Neural cell (in vitro differentiated cells): Measurements from ENCODE around the gene EDIL3. TPM values are rescaled to one million over a fixed set of nuclear protein-coding genes. Genes with fewer than 3 reads are reported as not detected.

Source experiments
- H2AFZ ChIP-seq: fragments of 200-600, 300-800 bp; sonication (generic), shearing (Covaris generic); 2 replicates; pipeline ENCODE4 v1.6.0; 2014; ENCODE audit warnings: low read depth, mild to moderate bottlenecking, antibody characterized with exemption, low read length, moderate library complexity
- H3F3A ChIP-seq: fragments of 200-600 bp; shearing (Covaris generic); 2 replicates; pipeline ENCODE4 v1.6.1; 2016; ENCODE audit warnings: mild to moderate bottlenecking, moderate library complexity, mixed read lengths, antibody characterized with exemption, low read length; ENCODE audit not compliant: insufficient read depth, poor library complexity, severe bottlenecking
- H3K27ac ChIP-seq: fragments of 200-600, 300-800 bp; sonication (generic), shearing (Covaris generic); 2 replicates; pipeline ENCODE4 v1.5.1; 2014; ENCODE audit warnings: mild to moderate bottlenecking, low read length, moderate library complexity
- H3K27me3 ChIP-seq: fragments of 300-800, 200-600 bp; sonication (generic), shearing (Covaris generic); 2 replicates; pipeline ENCODE4 v1.6.0; 2014; ENCODE audit warnings: mild to moderate bottlenecking, low read depth, low read length, moderate library complexity; ENCODE audit not compliant: insufficient read depth
- H3K36me3 ChIP-seq: fragments of 300-800, 200-600 bp; sonication (generic), shearing (Covaris generic); 2 replicates; pipeline ENCODE4 v1.5.1; 2014; ENCODE audit warnings: mild to moderate bottlenecking, antibody characterized with exemption, low read length, moderate library complexity; ENCODE audit not compliant: insufficient read depth
- H3K4me2 ChIP-seq: fragments of 300-800, 200-600 bp; sonication (generic), shearing (Covaris generic); 2 replicates; pipeline ENCODE4 v1.6.0; 2014; ENCODE audit warnings: mild to moderate bottlenecking, low read length
- H3K4me3 ChIP-seq: fragments of 300-800, 200-600 bp; sonication (generic), shearing (Covaris generic); 2 replicates; pipeline ENCODE4 v1.5.1; 2014; ENCODE audit warnings: mild to moderate bottlenecking, low read length, moderate library complexity
- H3K79me2 ChIP-seq: fragments of 200-600 bp; shearing (Covaris generic); replicated peaks from 2 replicates; pipeline ENCODE4 v1.6.0; 2014; ENCODE audit warnings: mild to moderate bottlenecking, low read length, moderate library complexity; ENCODE audit not compliant: insufficient read depth
- H3K9ac ChIP-seq: fragments of 300-800, 200-600 bp; sonication (generic), shearing (Covaris generic); 2 replicates; pipeline ENCODE4 v1.6.1; 2016; ENCODE audit warnings: mild to moderate bottlenecking, low read length, mixed read lengths
- H3K9me2 ChIP-seq: fragments of 200-600 bp; shearing (Covaris generic); 2 replicates; pipeline ENCODE4 v1.6.1; 2016; ENCODE audit warnings: mild to moderate bottlenecking, low read length, mixed read lengths; ENCODE audit not compliant: insufficient read depth
- H3K9me3 ChIP-seq: fragments of 200-600, 300-800 bp; sonication (generic), shearing (Covaris generic); 2 replicates; pipeline ENCODE4 v1.6.1; 2016; ENCODE audit warnings: mild to moderate bottlenecking, mixed run types, low read length, moderate library complexity, mixed read lengths
- H4K20me1 ChIP-seq: fragments of 200-600 bp; shearing (Covaris generic); 2 replicates; pipeline ENCODE4 v1.6.1; 2016; ENCODE audit warnings: mild to moderate bottlenecking, mixed run types; ENCODE audit not compliant: insufficient read depth
- EP300 ChIP-seq: fragments of 450-650 bp; conservative IDR thresholded peaks from 2 replicates; pipeline ENCODE4 v1.6.1; 2014; ENCODE audit warnings: antibody characterized with exemption, mild to moderate bottlenecking, moderate library complexity; ENCODE audit not compliant: poor library complexity, severe bottlenecking
- EZH2 ChIP-seq: fragments of 200-600, 300-800 bp; shearing (Covaris generic), sonication (generic); IDR thresholded peaks from 2 replicates; pipeline ENCODE4 v1.6.1; 2014; ENCODE audit warnings: antibody characterized with exemption, low read length, borderline replicate concordance, mild to moderate bottlenecking; ENCODE audit not compliant: insufficient read depth, poor library complexity, severe bottlenecking
- MXI1 ChIP-seq: fragments of 450-650 bp; conservative IDR thresholded peaks from 2 replicates; pipeline ENCODE4 v1.6.1; 2014; ENCODE audit warnings: antibody characterized with exemption, mild to moderate bottlenecking; ENCODE audit not compliant: poor library complexity, severe bottlenecking
- POLR2AphosphoS5 ChIP-seq: IDR thresholded peaks from 2 replicates; pipeline ENCODE4 v1.6.1; 2012
- RAD21 ChIP-seq: fragments of 450-650 bp; conservative IDR thresholded peaks from 2 replicates; pipeline ENCODE4 v1.6.1; 2014; ENCODE audit warnings: antibody characterized with exemption, mild to moderate bottlenecking, moderate library complexity
- SMC3 ChIP-seq: fragments of 450-650 bp; conservative IDR thresholded peaks from 2 replicates; pipeline ENCODE4 v1.6.1; 2014; ENCODE audit warnings: antibody characterized with exemption, mild to moderate bottlenecking, moderate library complexity; ENCODE audit not compliant: poor library complexity
- TAF1 ChIP-seq: IDR thresholded peaks from 2 replicates; pipeline ENCODE4 v1.6.1; 2012; ENCODE audit warnings: low read depth
- polyA plus RNA-seq: library from polyadenylated mRNA; depleted of rRNA; stranded (reverse); fragments of >200 nt; gene quantifications from 2 replicates; pipeline ENCODE4 v1.2.3, GENCODE V29; 2014
- TF ChIP-seq, protein P1 (sequence below): fragments of 450-650 bp; IDR thresholded peaks from 2 replicates; pipeline ENCODE4 v1.5.1; 2014; ENCODE audit warnings: antibody characterized with exemption, mild to moderate bottlenecking, moderate library complexity; ENCODE audit not compliant: poor library complexity, severe bottlenecking
- TF ChIP-seq, protein P2 (sequence below): IDR thresholded peaks from 2 replicates; pipeline ENCODE4 v1.6.1; 2012; ENCODE audit warnings: borderline replicate concordance

The EDIL3 gene
- polyA plus RNA-seq, 1 donor from 2014 or later = 6.1 TPM

DNA sequence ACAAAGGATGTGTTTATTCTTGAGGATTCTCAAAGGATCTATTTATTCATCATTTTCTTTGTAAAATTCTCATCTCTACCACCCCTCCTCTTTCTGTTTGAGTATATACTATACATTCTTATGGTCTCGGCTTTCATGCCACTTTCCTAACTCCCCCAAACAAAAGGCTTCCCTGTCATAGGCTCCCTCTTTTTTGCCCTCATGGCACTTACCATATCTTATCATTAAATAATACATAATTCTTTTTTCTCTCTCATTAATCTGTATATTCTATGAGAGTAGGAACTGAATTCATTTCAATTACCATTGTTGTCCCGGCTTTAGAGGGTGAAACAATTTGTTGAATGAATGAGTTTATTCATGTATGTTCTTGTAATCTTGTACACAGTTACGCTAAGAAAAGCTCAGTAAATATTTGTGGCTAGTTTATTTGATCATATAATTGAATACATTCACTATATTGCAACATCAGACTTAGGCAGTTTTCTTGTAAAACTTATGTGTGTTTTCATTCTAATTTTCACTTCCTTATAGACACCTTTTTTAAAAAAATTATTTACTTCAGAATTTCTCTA, 254.6 kb downstream of the EDIL3 start:
- Histone ChIP-seq H2AFZ (no peak overlapping the region), H3K9me2 (no peaks in the 10 kb centered on the region), H4K20me1 (no peaks in the 10 kb centered on the region), H3K9ac (no peak overlapping the region), H3K79me2 (no peaks in the 10 kb centered on the region), H3K36me3 (no peaks in the 10 kb centered on the region), H3K4me2 (no peak overlapping the region), H3K9me3 (no peaks in the 10 kb centered on the region), H3K27ac (no peak overlapping the region), H3K4me3 (no peak overlapping the region), H3F3A (no peaks in the 10 kb centered on the region), H3K27me3 (no peaks in the 10 kb centered on the region)
- TF ChIP-seq RAD21 (no peak), TAF1 (no peak), EZH2 (no peak), POLR2AphosphoS5 (no peak), SMC3 (no peak), EP300 (no peak), MXI1 (no peak)
- TF ChIP-seq, protein P1, sequence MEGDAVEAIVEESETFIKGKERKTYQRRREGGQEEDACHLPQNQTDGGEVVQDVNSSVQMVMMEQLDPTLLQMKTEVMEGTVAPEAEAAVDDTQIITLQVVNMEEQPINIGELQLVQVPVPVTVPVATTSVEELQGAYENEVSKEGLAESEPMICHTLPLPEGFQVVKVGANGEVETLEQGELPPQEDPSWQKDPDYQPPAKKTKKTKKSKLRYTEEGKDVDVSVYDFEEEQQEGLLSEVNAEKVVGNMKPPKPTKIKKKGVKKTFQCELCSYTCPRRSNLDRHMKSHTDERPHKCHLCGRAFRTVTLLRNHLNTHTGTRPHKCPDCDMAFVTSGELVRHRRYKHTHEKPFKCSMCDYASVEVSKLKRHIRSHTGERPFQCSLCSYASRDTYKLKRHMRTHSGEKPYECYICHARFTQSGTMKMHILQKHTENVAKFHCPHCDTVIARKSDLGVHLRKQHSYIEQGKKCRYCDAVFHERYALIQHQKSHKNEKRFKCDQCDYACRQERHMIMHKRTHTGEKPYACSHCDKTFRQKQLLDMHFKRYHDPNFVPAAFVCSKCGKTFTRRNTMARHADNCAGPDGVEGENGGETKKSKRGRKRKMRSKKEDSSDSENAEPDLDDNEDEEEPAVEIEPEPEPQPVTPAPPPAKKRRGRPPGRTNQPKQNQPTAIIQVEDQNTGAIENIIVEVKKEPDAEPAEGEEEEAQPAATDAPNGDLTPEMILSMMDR = no peak
- TF ChIP-seq, protein P2, sequence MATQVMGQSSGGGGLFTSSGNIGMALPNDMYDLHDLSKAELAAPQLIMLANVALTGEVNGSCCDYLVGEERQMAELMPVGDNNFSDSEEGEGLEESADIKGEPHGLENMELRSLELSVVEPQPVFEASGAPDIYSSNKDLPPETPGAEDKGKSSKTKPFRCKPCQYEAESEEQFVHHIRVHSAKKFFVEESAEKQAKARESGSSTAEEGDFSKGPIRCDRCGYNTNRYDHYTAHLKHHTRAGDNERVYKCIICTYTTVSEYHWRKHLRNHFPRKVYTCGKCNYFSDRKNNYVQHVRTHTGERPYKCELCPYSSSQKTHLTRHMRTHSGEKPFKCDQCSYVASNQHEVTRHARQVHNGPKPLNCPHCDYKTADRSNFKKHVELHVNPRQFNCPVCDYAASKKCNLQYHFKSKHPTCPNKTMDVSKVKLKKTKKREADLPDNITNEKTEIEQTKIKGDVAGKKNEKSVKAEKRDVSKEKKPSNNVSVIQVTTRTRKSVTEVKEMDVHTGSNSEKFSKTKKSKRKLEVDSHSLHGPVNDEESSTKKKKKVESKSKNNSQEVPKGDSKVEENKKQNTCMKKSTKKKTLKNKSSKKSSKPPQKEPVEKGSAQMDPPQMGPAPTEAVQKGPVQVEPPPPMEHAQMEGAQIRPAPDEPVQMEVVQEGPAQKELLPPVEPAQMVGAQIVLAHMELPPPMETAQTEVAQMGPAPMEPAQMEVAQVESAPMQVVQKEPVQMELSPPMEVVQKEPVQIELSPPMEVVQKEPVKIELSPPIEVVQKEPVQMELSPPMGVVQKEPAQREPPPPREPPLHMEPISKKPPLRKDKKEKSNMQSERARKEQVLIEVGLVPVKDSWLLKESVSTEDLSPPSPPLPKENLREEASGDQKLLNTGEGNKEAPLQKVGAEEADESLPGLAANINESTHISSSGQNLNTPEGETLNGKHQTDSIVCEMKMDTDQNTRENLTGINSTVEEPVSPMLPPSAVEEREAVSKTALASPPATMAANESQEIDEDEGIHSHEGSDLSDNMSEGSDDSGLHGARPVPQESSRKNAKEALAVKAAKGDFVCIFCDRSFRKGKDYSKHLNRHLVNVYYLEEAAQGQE = no peak

DNA sequence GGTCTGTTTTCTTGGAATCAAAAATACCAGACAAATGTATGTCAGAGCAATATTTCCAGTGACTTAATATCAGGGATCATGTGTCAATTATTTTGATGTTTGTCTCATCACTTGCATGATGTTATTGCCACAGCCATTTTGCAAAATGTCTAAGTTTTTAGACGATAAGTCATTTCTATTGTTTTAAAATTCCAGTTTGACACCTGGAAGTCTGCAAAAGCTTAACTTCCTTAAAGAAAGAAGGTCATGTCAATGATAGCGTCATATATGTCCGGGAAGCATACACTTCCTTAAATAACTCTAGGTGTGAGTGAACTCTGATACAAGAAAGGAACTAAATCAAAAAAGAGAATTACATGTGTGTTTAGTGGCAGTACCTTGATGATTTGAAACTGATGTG, 259.5 kb downstream of the EDIL3 start:
- TF ChIP-seq EP300 (no peak), RAD21 (no peak), POLR2AphosphoS5 (no peak), SMC3 (no peak), MXI1 (no peak), EZH2 (no peak), TAF1 (no peak)
- TF ChIP-seq, protein P1 = no peak
- TF ChIP-seq, protein P2 = no peak
- H3K9me2 ChIP-seq = no peaks in the 10 kb centered on the region
- no peak overlapping the region for H3K4me3 ChIP-seq
- no peaks in the 10 kb centered on the region for H3K36me3 ChIP-seq
- no peak overlapping the region for H3K27ac ChIP-seq
- no peaks in the 10 kb centered on the region for H4K20me1 ChIP-seq
- H3K9me3 ChIP-seq = no peaks in the 10 kb centered on the region
- H3F3A ChIP-seq = no peaks in the 10 kb centered on the region
- no peak overlapping the region for H2AFZ ChIP-seq
- H3K27me3 ChIP-seq = no peaks in the 10 kb centered on the region
- no peak overlapping the region for H3K4me2 ChIP-seq
- no peaks in the 10 kb centered on the region for H3K79me2 ChIP-seq
- no peak overlapping the region for H3K9ac ChIP-seq
